ENCODE data around the gene NUAK2. TPM values are rescaled to one million over a fixed set of nuclear protein-coding genes. Genes with fewer than 3 reads are reported as not detected.

The NUAK2 gene
- polyA plus RNA-seq, 3 donors = 9.1 to 44.9 (median 21.9) TPM

GRCh38 chr1:205348554-205349487, 27.3 kb upstream of the NUAK2 start:
- no peak overlapping the region for H3K27ac ChIP-seq (ENCODE audit: low read depth in 1 of 2, low read length in 2 of 2)
- Mint-ChIP-seq H3K4me3 (no peak overlapping the region), H3K27me3 (ENCODE audit: low read depth in 3 of 3) (peaks cover 31 to 46% (median 32%) of the 10 kb centered on the region in 3 donors), H3K9me3 (peaks cover 0 to 6% (median 2%) of the 10 kb centered on the region in 7 donors), H3K36me3 (peaks cover 0 to 4% of the 10 kb centered on the region in 2 donors), H3K4me1 (peaks cover 19% of the 10 kb centered on the region), H3K27ac (peak overlapping the region in 1 of 7 donors; percentile 46)
- WGBS (ENCODE audit: insufficient coverage) = 69% methylated on average over 4 of the region's 5 CpGs
- H3K9ac ChIP-seq (ENCODE audit: insufficient read depth, low read length, poor library complexity, severe bottlenecking) = no peak overlapping the region
- H3K4me3 ChIP-seq (replicated peaks in 1 of 3; ENCODE audit: low read depth in 2 of 3, low read length in 3 of 3) = no peak overlapping the region
- H4K20me1 ChIP-seq (ENCODE audit: insufficient read depth, low read length) = no peaks in the 10 kb centered on the region
- H3K27me3 ChIP-seq (ENCODE audit: control insufficient read depth in 2 of 2, insufficient read depth in 2 of 2, low read length in 2 of 2) = peaks cover 26 to 34% of the 10 kb centered on the region in 2 donors
- H3K9me3 ChIP-seq (replicated peaks in 1 of 2; ENCODE audit: control insufficient read depth in 1 of 2, insufficient read depth in 1 of 2, low read length in 2 of 2) = peaks cover 0 to 6% of the 10 kb centered on the region in 2 donors
- no peaks in the 10 kb centered on the region for H3K79me2 ChIP-seq (ENCODE audit: insufficient read depth, low read length)
- no peak overlapping the region for H3K4me2 ChIP-seq (replicated peaks; ENCODE audit: extremely low read depth, low read length, poor library complexity, severe bottlenecking)
- no peak overlapping the region for H2AFZ ChIP-seq (ENCODE audit: insufficient read depth, low read depth, low read length, poor library complexity, severe bottlenecking)
- intact Hi-C loops (cut with micrococcal nuclease) = no loop called here
- peaks cover 6 to 9% of the 10 kb centered on the region in 2 donors for H3K4me1 ChIP-seq (ENCODE audit: control insufficient read depth in 1 of 2, insufficient read depth in 2 of 2, low read length in 2 of 2)
- no peaks in the 10 kb centered on the region for H3K36me3 ChIP-seq (replicated peaks in 1 of 2; ENCODE audit: control insufficient read depth in 1 of 2, insufficient read depth in 2 of 2, low read length in 2 of 2)
- TF ChIP-seq CTCF (IDR thresholded peaks at IDR 0.05) = no peak
- DNase-seq = no peak

GRCh38 chr1:205346956-205347574, 25.5 kb upstream of the NUAK2 start:
- peaks cover 9 to 16% of the 10 kb centered on the region in 2 donors for H3K4me1 ChIP-seq (ENCODE audit: control insufficient read depth in 1 of 2, insufficient read depth in 2 of 2, low read length in 2 of 2)

More at GRCh38 chr1:205346956-205347574, 25.5 kb upstream of the NUAK2 start:
- TF ChIP-seq CTCF (IDR thresholded peaks at IDR 0.05) = no peak
- H3K27me3 ChIP-seq (ENCODE audit: control insufficient read depth in 2 of 2, insufficient read depth in 2 of 2, low read length in 2 of 2) = peaks cover 43 to 50% of the 10 kb centered on the region in 2 donors
- Mint-ChIP-seq H3K27me3 (ENCODE audit: low read depth in 3 of 3) (peaks cover 44 to 63% (median 48%) of the 10 kb centered on the region in 3 donors), H3K36me3 (peaks cover 3 to 7% of the 10 kb centered on the region in 2 donors), H3K4me3 (peak overlapping the region in 1 of 2 donors; percentile 23), H3K27ac (no peak overlapping the region), H3K9me3 (peaks cover 0 to 12% (median 5%) of the 10 kb centered on the region in 7 donors), H3K4me1 (peaks cover 23% of the 10 kb centered on the region)
- DNase-seq = no peak
- peaks cover 0 to 6% of the 10 kb centered on the region in 2 donors for H3K9me3 ChIP-seq (replicated peaks in 1 of 2; ENCODE audit: control insufficient read depth in 1 of 2, insufficient read depth in 1 of 2, low read length in 2 of 2)
- intact Hi-C loops (cut with micrococcal nuclease) = no loop called here
- H2AFZ ChIP-seq (ENCODE audit: insufficient read depth, low read depth, low read length, poor library complexity, severe bottlenecking) = no peak overlapping the region
- no peak overlapping the region for H3K4me2 ChIP-seq (replicated peaks; ENCODE audit: extremely low read depth, low read length, poor library complexity, severe bottlenecking)
- no peaks in the 10 kb centered on the region for H3K36me3 ChIP-seq (replicated peaks in 1 of 2; ENCODE audit: control insufficient read depth in 1 of 2, insufficient read depth in 2 of 2, low read length in 2 of 2)
- H3K9ac ChIP-seq (ENCODE audit: insufficient read depth, low read length, poor library complexity, severe bottlenecking) = no peak overlapping the region
- no peak overlapping the region for H3K4me3 ChIP-seq (replicated peaks in 1 of 3; ENCODE audit: low read depth in 2 of 3, low read length in 3 of 3)
- H3K79me2 ChIP-seq (ENCODE audit: insufficient read depth, low read length) = no peaks in the 10 kb centered on the region
- no peak overlapping the region for H3K27ac ChIP-seq (ENCODE audit: low read depth in 1 of 2, low read length in 2 of 2)
- no peaks in the 10 kb centered on the region for H4K20me1 ChIP-seq (ENCODE audit: insufficient read depth, low read length)
- WGBS (ENCODE audit: insufficient coverage) = 73% methylated on average over 3 of the region's 10 CpGs
